ENCODE measurements around the gene HASPIN.
A peak's percentile ranks its signal among the peaks of the same experiment; 100 is the strongest.
"Not testable (repeated sequence)": the region's sequence is repeated elsewhere in the genome, so short reads cannot be mapped to it uniquely, and the experiment has no call there.

HASPIN gene

DNA sequence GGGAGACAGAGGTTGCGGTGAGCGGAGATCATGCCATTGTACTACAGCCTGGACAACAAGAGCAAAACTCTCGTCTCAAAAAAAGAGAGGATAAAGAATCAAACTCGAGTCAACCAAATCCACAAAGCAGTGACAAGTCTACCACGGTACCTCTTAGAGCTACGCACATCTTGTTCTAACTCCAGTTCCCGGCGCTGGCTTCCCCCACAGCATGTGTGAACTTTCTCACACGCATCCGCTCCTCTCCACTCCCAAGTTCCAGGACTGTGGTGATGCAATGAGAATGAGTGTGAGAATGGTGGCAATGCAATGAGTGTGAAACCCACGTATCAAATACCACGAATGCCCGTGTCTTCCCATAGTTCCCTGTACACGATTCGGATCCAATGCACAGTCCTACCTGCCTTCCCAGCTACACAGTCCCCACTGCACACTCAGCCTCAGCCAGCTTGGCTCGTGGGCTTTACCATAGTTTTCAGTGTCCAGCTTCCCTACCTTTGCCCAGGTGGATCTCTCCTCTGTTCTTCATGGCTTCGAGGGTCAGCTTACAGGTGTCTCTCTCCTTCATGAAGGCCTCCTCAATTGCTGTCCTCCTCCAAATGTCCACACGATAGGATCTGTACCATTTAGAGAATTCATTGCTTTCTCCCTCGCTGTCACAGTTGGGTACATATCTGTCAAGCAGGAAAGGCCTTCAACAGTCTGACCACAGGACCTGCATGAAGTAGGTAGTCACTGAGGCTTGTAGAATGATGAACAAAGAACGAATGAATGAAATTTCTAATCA, 18.6 kb upstream of the HASPIN start:
- Histone ChIP-seq H2AFZ (ENCODE audit: low read depth, low read length) (no peak overlapping the region), H4K20me1 (ENCODE audit: insufficient read depth, low read length) (no peaks in the 10 kb centered on the region), H3K9me3 (ENCODE audit: insufficient read depth, low read length, severe bottlenecking) (no peaks in the 10 kb centered on the region), H3K4me3 (ENCODE audit: low read depth in 1 of 2, low read length in 2 of 2) (no peak overlapping the region), H3K36me3 (ENCODE audit: insufficient read depth, low read length) (no peaks in the 10 kb centered on the region), H3K4me1 (ENCODE audit: insufficient read depth, low read length) (no peaks in the 10 kb centered on the region), H3K79me2 (ENCODE audit: insufficient read depth, low read length) (no peaks in the 10 kb centered on the region), H3K4me2 (ENCODE audit: insufficient read depth, low read length) (no peak overlapping the region), H3K27me3 (ENCODE audit: insufficient read depth, low read length, poor library complexity) (no peaks in the 10 kb centered on the region), H3K9ac (ENCODE audit: low read depth, low read length) (no peak overlapping the region), H3K27ac (ENCODE audit: low read length) (no peak overlapping the region)
- ATAC-seq (ENCODE audit: insufficient read depth, low read depth) (no peak), DNase-seq (no peak)
- no peak for TF ChIP-seq EZH2 (IDR thresholded peaks at IDR 0.05; ENCODE audit: borderline replicate concordance, low read depth, low read length, severe bottlenecking)

DNA sequence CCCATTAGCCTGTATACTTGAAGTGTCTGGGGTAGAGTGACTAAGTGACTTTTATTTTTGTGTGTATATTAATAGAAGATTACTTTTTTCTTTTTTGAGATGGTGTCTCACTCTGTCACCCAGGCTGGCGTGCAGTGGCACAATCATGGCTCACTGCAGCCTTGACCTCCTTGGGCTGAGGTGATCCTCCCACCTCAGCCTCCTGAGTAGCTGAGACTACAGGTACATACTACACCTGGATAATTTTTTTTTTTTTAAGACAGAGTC, 18.1 kb upstream of the HASPIN start:
- not testable (repeated sequence) for ATAC-seq (ENCODE audit: insufficient read depth, low read depth); H3K36me3 ChIP-seq (ENCODE audit: insufficient read depth, low read length); H3K9me3 ChIP-seq (ENCODE audit: insufficient read depth, low read length, severe bottlenecking)

DNA sequence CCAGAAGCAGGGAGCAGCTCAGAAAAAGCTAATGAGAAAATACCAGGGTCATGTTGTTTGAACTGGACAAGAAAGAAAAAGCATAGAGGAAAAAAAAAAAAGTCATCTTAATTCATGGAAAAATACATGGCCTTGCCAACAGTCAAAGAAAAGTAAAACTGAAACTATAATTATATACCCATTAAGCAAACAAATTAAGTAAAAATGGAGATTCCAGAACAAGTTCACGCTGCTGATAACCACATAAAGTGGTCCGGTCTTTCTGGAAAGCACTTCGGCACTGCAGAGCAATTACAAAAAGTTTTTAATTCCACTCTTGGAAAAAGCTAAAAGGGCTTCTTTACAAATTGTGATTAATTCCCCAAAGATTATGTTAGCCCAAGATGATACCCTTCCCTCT, 15.3 kb upstream of the HASPIN start:
- Histone ChIP-seq H3K36me3 (ENCODE audit: insufficient read depth, low read length) (peaks cover 3% of the 10 kb centered on the region; the same call in 1 of the 2 replicates), H3K4me2 (ENCODE audit: insufficient read depth, low read length) (no peak overlapping the region), H3K27ac (ENCODE audit: low read length) (no peak overlapping the region), H3K79me2 (ENCODE audit: insufficient read depth, low read length) (no peaks in the 10 kb centered on the region), H4K20me1 (ENCODE audit: insufficient read depth, low read length) (no peaks in the 10 kb centered on the region), H3K4me1 (ENCODE audit: insufficient read depth, low read length) (peaks cover 30% of the 10 kb centered on the region), H3K4me3 (ENCODE audit: low read depth in 1 of 2, low read length in 2 of 2) (no peak overlapping the region), H3K9me3 (ENCODE audit: insufficient read depth, low read length, severe bottlenecking) (no peaks in the 10 kb centered on the region), H2AFZ (ENCODE audit: low read depth, low read length) (no peak overlapping the region), H3K9ac (ENCODE audit: low read depth, low read length) (no peak overlapping the region), H3K27me3 (ENCODE audit: insufficient read depth, low read length, poor library complexity) (no peaks in the 10 kb centered on the region)
- no peak for DNase-seq
- no peak for ATAC-seq (ENCODE audit: insufficient read depth, low read depth)
- no peak for TF ChIP-seq EZH2 (IDR thresholded peaks at IDR 0.05; ENCODE audit: borderline replicate concordance, low read depth, low read length, severe bottlenecking)
- TF ChIP-seq, protein P1, sequence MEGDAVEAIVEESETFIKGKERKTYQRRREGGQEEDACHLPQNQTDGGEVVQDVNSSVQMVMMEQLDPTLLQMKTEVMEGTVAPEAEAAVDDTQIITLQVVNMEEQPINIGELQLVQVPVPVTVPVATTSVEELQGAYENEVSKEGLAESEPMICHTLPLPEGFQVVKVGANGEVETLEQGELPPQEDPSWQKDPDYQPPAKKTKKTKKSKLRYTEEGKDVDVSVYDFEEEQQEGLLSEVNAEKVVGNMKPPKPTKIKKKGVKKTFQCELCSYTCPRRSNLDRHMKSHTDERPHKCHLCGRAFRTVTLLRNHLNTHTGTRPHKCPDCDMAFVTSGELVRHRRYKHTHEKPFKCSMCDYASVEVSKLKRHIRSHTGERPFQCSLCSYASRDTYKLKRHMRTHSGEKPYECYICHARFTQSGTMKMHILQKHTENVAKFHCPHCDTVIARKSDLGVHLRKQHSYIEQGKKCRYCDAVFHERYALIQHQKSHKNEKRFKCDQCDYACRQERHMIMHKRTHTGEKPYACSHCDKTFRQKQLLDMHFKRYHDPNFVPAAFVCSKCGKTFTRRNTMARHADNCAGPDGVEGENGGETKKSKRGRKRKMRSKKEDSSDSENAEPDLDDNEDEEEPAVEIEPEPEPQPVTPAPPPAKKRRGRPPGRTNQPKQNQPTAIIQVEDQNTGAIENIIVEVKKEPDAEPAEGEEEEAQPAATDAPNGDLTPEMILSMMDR (IDR thresholded peaks at IDR 0.05; ENCODE audit: borderline replicate concordance, extremely low read depth, low read length, poor library complexity, severe bottlenecking): no peak

More for the DNA sequence above, 18.1 kb upstream of the HASPIN start:
- not testable (repeated sequence) for H3K79me2 ChIP-seq (ENCODE audit: insufficient read depth, low read length); H3K4me1 ChIP-seq (ENCODE audit: insufficient read depth, low read length); H3K9ac ChIP-seq (ENCODE audit: low read depth, low read length); H3K27me3 ChIP-seq (ENCODE audit: insufficient read depth, low read length, poor library complexity); H3K4me2 ChIP-seq (ENCODE audit: insufficient read depth, low read length); H3K4me3 ChIP-seq (ENCODE audit: low read depth in 1 of 2, low read length in 2 of 2); H3K27ac ChIP-seq (ENCODE audit: low read length); H2AFZ ChIP-seq (ENCODE audit: low read depth, low read length); H4K20me1 ChIP-seq (ENCODE audit: insufficient read depth, low read length); DNase-seq

DNA sequence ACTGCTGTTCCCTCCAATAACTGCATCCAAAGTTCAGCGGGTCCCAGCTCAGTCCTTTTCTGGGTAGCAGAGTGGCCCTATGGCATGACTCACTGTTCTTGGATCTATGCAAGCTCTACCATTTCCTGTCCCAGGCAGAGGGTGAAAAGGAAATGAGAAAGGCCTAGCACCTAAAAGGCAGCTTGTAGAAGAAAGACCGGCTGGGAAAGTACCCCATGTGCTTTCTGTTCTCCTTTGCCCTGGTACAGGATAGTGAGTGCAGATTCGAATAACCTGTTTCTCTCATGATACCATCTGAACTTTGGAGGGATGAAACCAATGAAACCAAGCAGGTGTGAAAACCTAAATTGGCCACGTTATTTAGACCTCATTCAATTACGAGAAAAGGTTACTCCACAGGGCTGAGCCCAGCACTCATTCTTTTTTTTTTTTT, 12.7 kb upstream of the HASPIN start:
- Histone ChIP-seq H3K79me2 (ENCODE audit: insufficient read depth, low read length) (no peaks in the 10 kb centered on the region), H2AFZ (ENCODE audit: low read depth, low read length) (peak overlapping the region; percentile 27; the same call in 1 of the 2 replicates), H3K36me3 (ENCODE audit: insufficient read depth, low read length) (peaks cover 19% of the 10 kb centered on the region), H3K4me3 (ENCODE audit: low read depth in 1 of 2, low read length in 2 of 2) (peak overlapping the region in 1 of 2 experiments; percentile 9; a peak in 1 of 4 replicates), H3K27ac (ENCODE audit: low read length) (peak overlapping the region; percentile 67), H3K27me3 (ENCODE audit: insufficient read depth, low read length, poor library complexity) (no peaks in the 10 kb centered on the region), H3K9me3 (ENCODE audit: insufficient read depth, low read length, severe bottlenecking) (no peaks in the 10 kb centered on the region), H3K4me2 (ENCODE audit: insufficient read depth, low read length) (peak overlapping the region; percentile 46), H3K4me1 (ENCODE audit: insufficient read depth, low read length) (peaks cover 36% of the 10 kb centered on the region), H4K20me1 (ENCODE audit: insufficient read depth, low read length) (no peaks in the 10 kb centered on the region), H3K9ac (ENCODE audit: low read depth, low read length) (peak overlapping the region; percentile 5; the same call in 1 of the 2 replicates)
- TF ChIP-seq EZH2 (IDR thresholded peaks at IDR 0.05; ENCODE audit: borderline replicate concordance, low read depth, low read length, severe bottlenecking): no peak
- TF ChIP-seq, protein P1 (IDR thresholded peaks at IDR 0.05; ENCODE audit: borderline replicate concordance, extremely low read depth, low read length, poor library complexity, severe bottlenecking): no peak
- ATAC-seq (ENCODE audit: insufficient read depth, low read depth) (peak; percentile 97), DNase-seq (peak; percentile 81)
